Measurements from ENCODE around the gene RTKN.
"Not testable (repeated sequence)": the region's sequence is repeated elsewhere in the genome, so short reads cannot be mapped to it uniquely, and the experiment has no call there.

The RTKN gene, protein sequence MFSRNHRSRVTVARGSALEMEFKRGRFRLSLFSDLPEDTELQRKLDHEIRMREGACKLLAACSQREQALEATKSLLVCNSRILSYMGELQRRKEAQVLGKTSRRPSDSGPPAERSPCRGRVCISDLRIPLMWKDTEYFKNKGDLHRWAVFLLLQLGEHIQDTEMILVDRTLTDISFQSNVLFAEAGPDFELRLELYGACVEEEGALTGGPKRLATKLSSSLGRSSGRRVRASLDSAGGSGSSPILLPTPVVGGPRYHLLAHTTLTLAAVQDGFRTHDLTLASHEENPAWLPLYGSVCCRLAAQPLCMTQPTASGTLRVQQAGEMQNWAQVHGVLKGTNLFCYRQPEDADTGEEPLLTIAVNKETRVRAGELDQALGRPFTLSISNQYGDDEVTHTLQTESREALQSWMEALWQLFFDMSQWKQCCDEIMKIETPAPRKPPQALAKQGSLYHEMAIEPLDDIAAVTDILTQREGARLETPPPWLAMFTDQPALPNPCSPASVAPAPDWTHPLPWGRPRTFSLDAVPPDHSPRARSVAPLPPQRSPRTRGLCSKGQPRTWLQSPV

DNA sequence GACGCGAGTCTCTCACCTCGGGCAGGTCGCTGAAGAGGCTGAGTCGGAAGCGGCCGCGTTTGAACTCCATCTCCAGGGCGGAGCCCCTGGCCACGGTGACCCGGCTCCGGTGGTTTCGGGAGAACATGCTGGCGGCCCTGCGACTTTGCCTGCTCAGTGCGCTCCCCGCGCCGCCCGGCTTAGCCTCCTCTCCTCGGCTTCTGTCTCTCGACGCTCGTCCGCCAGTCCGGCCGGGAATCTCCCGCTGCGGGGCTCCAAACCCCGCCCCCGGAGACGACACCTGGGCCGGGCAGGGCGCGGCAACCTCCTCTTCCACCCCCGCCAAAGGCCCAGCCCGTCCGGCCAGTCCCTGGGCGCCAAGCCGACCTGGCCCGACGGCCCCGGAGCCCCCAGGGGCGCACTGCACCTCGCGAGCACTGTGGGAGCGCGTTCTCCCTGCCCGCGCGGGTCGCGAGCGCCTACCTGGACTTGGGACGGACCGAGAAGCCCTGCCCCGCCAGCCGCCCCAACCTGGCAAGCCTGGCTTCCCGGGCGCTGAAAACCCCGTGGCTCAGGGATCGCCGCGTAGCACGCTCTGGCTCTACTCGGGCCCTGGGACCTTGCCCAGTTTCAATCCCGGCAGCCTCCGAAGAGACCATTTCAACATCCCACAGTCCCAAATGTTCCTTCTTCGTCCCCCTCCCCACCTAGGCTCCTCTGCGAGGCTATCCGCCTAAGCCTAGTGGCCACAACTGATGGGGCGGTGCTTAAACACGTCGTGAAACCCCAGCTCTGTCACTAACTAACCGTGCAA is at the start of gene RTKN:
RTKN (minus strand) TSS at position 248 of the 793 bp plus-strand sequence; CDS start at position 127, 121 bp downstream.
- Histone ChIP-seq H3K9ac (ENCODE audit: low read depth, low read length) (peak within 1 kb of the TSS; percentile 73), H3K4me1 (ENCODE audit: insufficient read depth, low read length) (peaks cover 39% of the 10 kb centered on the region), H3K36me3 (ENCODE audit: insufficient read depth, low read length) (no peaks in the 10 kb centered on the region), H3K9me3 (ENCODE audit: control insufficient read depth, insufficient read depth, low read length) (no peaks in the 10 kb centered on the region)

DNA sequence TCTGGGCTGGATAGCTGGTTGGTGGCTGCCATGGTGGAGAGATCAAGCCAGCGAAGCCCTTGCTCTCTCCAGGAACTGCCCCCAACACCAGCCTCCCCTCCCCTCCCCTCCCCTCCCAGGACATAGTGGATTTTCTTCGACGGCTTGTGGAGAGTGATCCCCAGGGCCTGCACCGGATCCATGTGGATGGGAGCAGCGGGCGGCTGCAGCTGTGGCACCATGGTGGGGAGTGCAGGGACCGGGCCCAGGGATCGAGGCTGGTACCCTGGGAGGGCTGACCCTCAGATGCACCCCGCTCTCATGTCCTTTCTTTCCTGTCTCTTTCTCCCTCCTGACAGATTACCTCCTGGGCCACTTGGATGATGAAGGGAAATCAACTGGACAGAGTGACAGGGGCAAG is 48.2 kb upstream of the RTKN start:
- H3K9me3 ChIP-seq (ENCODE audit: control insufficient read depth, insufficient read depth, low read length): no peaks in the 10 kb centered on the region
- H3K9ac ChIP-seq (ENCODE audit: low read depth, low read length): no peak overlapping the region
- H3K36me3 ChIP-seq (ENCODE audit: insufficient read depth, low read length): 0 out of 2 replicates have a peak, but pooled peaks cover 9% of the 10 kb centered on the region
- no peaks in the 10 kb centered on the region for H3K4me1 ChIP-seq (ENCODE audit: insufficient read depth, low read length)

DNA sequence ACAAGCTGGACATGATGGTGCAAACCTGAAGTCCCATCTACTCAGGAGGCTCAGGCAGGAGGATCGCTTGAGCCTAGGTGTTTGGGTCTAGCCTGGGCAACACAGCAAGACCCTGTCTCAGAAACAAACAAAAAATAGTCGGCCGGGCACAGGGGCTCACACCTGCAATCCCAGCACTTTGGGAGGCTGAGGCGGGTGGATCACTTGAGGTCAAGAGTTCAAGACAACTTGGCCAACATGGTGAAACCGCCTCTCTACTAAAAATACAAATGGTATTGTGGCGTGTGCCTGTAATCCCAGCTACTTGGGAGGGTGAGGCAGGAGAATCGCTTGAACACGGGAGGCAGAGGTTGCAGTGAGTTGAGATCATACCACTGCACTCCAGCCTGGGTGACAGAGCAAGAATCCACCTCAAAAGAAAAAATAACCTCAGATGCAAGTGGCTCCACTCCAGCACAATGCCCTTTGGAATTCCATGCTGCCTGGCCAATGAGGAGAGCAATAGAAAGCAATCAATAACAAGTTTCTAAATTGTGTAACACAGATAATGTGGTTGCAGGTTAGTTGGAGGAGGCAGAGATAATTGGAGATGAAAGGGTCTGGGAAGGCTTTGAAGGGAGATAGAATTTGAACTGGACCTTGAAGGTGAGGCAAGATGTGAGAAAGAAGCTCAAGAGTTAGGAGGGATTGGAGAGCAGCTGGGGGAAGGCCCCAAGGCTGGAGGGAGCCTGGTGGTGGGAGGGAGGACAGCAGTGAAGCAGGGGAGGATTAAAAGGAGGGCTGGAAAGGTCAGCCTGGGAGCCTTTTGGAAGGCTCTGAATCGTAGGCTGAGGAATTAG is 47.1 kb upstream of the RTKN start:
- Histone ChIP-seq H3K9ac (ENCODE audit: low read depth, low read length) (no peak overlapping the region), H3K9me3 (ENCODE audit: control insufficient read depth, insufficient read depth, low read length) (no peaks in the 10 kb centered on the region), H3K4me1 (ENCODE audit: insufficient read depth, low read length) (no peaks in the 10 kb centered on the region), H3K36me3 (ENCODE audit: insufficient read depth, low read length) (0 out of 2 replicates have a peak, but pooled peaks cover 9% of the 10 kb centered on the region)

DNA sequence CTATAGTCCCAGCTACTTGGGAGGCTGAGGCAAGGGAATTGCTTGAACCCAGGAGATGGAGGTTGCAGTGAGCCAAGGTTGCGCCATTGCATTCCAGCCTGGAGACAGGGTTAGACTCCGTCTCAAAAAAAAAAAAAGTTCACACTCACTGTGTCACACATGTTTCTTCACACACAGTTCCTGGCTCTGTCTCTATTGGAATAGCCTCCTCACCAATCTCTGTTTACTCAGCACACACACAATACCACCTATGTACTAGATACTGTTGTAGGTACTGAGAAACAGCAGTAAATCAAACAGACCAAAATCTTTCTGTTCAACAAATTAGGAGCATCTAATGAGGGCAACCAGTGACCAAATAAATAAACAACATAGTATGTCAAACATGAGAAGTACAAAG is 44.4 kb upstream of the RTKN start:
- H3K4me1 ChIP-seq (ENCODE audit: insufficient read depth, low read length): no peaks in the 10 kb centered on the region

DNA sequence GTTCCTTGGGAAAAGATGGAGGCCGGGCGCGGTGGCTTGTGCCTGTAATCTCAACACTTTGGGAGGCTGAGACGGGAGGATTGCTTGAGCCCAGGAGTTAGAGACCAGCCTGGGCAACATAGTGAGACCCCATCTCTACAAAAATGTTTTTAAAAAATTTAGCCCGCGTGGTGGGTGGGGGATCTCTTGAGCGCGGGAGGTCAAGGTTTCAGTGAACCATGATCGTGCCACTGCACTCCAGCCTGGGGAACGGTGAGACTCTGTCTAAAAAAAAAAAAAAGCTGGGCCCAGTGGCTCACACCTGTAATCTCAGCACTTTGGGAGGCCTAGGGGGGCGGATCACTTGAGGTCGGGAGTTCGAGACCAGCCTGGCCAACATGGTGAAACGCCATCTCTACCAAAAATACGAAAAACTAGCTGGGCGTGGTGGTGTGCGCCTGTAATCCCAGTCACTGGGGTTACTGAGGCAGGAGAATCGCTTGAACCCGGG is 42.0 kb upstream of the RTKN start:
- not testable (repeated sequence) for H3K36me3 ChIP-seq (ENCODE audit: insufficient read depth, low read length); H3K4me1 ChIP-seq (ENCODE audit: insufficient read depth, low read length); H3K9me3 ChIP-seq (ENCODE audit: control insufficient read depth, insufficient read depth, low read length)
- peak overlapping the region; percentile 99; the same call in 1 of the 2 replicates for H3K9ac ChIP-seq (ENCODE audit: low read depth, low read length)

More for the DNA sequence above, 44.4 kb upstream of the RTKN start:
- no peak overlapping the region for H3K9ac ChIP-seq (ENCODE audit: low read depth, low read length)
- no peaks in the 10 kb centered on the region for H3K9me3 ChIP-seq (ENCODE audit: control insufficient read depth, insufficient read depth, low read length)
- no peaks in the 10 kb centered on the region for H3K36me3 ChIP-seq (ENCODE audit: insufficient read depth, low read length)

DNA sequence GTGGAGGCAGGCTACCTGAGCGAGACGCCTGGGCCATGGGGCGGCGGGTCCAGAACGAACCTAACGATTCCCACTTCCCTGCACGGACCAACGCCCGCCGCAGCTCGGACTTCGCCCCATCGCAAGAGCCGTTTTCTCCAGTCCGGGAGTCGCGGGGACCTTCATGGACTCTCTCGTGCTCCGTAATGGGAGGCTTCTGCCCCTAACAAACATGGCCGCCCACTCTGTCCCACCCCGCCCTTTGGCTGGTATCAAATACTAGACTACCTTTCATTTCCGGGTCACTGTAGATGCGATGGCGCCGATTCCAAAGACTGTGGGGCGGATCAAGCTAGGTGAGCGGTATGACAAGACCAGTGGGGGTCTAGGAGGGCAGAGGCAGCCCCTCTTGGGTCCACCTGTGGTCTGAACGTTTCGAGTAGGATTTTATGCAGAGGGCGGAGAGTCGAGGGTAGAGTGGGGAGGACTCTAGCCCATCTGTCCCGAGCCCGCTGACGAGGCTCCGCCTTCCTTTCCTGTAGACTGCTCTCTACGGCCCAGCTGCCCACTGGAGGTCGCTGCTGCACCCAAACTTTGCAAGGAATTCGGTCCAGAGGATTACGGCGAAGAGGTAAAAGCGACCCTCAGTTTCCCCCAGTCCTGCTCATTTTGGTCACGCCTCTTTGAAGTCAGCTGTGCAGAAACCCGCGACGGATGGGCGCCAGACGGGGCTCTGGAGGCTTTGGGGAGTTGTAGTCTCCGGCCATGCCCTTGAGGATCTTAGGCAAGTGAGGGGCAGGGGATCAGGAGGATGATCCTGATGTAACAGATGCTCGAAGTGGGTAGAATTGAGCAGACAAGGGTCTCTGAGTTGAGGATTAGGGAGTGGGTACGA is 41.3 kb upstream of the RTKN start, which contains the start of the genes CCDC142 and TTC31:
CCDC142 (minus strand) TSS at position 198 of the 874 bp plus-strand sequence; CDS start at position 37, 161 bp downstream.
TTC31 (plus strand) TSS at position 281 of the 874 bp plus-strand sequence; CDS start at position 296, 15 bp downstream.
- Histone ChIP-seq H3K36me3 (ENCODE audit: insufficient read depth, low read length) (no peaks in the 10 kb centered on the region; the same call in 1 of the 2 replicates), H3K9me3 (ENCODE audit: control insufficient read depth, insufficient read depth, low read length) (no peaks in the 10 kb centered on the region), H3K9ac (ENCODE audit: low read depth, low read length) (peak within 1 kb of the TSS; percentile 99), H3K4me1 (ENCODE audit: insufficient read depth, low read length) (no peaks in the 10 kb centered on the region)

DNA sequence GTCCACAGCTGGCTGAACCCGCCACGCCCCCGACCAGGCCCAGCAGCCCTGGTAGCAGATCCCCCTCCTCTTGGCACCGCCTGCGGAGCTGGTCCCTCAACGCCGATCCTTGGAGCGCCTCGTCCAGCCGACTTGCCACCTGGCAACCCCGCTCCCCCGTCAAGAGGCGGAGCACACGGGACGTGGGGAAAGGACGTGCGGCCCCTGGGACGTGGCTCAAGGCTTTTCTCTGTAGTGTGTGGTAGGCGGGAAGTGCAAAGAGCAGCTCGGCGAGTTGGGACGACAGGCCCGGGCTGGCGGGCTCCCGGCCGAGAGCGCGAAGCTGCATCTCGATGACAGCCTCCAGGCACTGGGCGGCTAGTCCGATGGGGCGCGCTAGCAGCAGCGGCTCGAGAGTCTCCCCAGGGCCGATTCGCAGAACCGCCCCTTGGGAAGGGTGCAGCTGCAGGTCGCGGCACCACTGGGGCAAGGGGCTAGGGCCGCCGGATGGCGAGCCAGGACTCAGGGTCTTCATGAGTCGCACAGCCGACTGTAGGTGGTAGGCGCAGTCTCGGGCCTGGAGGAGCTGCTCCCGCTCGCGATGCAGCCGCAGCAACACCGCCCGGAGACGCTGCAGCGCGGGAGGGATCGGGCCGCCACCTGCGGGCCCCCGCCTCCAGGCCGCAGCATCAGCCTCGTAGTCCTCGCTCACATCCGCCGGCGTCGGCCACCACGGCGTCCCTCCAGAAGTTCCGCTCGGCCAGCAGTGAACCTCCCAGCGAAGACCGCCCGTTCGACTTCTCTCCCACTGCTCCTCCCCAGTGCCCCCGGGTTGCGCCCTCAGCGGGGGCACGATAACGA is 40.4 kb upstream of the RTKN start:
- Histone ChIP-seq H3K36me3 (ENCODE audit: insufficient read depth, low read length) (no peaks in the 10 kb centered on the region; the same call in 1 of the 2 replicates), H3K4me1 (ENCODE audit: insufficient read depth, low read length) (no peaks in the 10 kb centered on the region), H3K9me3 (ENCODE audit: control insufficient read depth, insufficient read depth, low read length) (no peaks in the 10 kb centered on the region), H3K9ac (ENCODE audit: low read depth, low read length) (peak overlapping the region; percentile 99)

DNA sequence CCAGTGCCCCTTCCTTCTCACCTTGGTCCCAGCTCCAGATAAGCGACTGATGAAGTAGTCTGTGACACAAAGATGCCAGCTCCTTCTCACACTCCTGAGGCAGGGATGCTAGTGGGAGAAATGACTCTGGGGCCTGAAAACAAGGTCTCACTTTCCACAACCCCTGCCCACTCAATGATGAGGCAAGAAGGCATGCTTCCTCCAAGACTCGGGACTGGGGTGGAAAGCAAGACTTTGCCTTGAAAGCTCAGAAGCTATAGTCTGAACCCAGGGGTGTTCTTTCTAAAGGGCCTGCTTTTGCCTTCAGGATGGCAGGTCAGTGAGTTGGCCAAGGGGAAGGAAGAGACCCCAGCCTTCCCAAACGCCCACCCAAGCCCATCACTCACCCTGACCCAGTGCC is 39.7 kb upstream of the RTKN start:
- H3K9ac ChIP-seq (ENCODE audit: low read depth, low read length): peak overlapping the region; percentile 99
- no peaks in the 10 kb centered on the region for H3K9me3 ChIP-seq (ENCODE audit: control insufficient read depth, insufficient read depth, low read length)
- H3K4me1 ChIP-seq (ENCODE audit: insufficient read depth, low read length): no peaks in the 10 kb centered on the region
- no peaks in the 10 kb centered on the region; the same call in 1 of the 2 replicates for H3K36me3 ChIP-seq (ENCODE audit: insufficient read depth, low read length)

DNA sequence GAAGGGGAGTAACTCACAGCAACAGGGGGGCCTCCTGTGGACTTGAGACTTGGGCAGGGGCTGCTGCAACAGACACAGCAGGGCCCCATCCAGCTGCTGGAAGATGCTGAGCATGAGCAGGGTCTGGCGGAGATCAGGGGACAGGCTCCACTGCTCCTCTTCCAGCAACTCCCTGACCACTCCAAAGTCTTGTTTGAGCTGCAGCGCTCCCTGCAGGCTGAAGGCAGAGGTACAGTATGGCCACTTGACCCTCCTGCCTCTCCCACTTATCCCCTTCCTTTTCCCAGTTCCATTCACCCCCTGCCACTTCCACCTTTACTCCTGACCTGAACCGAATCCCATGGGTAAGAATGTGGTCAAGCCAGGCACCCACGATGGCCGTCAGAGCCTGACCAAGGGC is 33.2 kb upstream of the RTKN start:
- H3K36me3 ChIP-seq (ENCODE audit: insufficient read depth, low read length): no peaks in the 10 kb centered on the region; the same call in none of the 2 replicates
- H3K4me1 ChIP-seq (ENCODE audit: insufficient read depth, low read length): no peaks in the 10 kb centered on the region
- H3K9ac ChIP-seq (ENCODE audit: low read depth, low read length): no peak overlapping the region
- H3K9me3 ChIP-seq (ENCODE audit: control insufficient read depth, insufficient read depth, low read length): no peaks in the 10 kb centered on the region

DNA sequence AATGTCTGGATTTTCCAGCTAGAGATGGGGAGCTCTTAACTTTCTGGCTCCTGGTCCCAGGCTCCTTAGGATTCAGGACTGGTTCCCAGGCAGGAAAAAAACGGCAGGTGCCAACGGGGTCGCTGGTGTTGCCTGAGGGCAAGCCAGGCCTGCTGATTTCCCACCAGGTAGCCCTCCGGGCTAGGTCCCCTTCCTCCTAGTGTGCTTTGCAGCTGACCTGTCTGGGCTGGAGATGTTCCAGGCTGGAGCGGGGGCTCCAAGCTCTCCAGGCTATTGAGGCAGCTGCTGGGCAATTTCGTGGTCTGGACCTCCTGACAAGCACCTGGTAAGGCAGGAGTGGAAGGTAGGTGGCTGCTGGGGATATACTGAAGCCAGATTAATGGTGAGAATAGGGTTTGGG is 32.7 kb upstream of the RTKN start:
- Histone ChIP-seq H3K9me3 (ENCODE audit: control insufficient read depth, insufficient read depth, low read length) (no peaks in the 10 kb centered on the region), H3K36me3 (ENCODE audit: insufficient read depth, low read length) (no peaks in the 10 kb centered on the region; the same call in none of the 2 replicates), H3K4me1 (ENCODE audit: insufficient read depth, low read length) (no peaks in the 10 kb centered on the region), H3K9ac (ENCODE audit: low read depth, low read length) (no peak overlapping the region)

DNA sequence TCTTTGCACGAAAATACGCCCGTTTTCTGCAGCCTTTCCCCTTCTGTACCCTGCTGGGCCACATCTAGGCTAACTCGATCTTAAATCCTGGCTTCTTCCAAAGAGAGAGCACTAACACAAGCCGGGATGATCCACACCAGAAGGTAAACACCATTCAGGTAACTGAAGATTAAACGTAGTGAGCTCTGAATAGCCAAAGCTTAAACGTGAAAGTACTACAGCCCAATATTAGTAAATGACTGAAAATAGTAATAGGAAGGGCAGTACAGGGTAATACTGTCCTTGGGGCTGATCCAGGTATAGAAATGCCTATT is 31.2 kb upstream of the RTKN start:
- Histone ChIP-seq H3K9me3 (ENCODE audit: control insufficient read depth, insufficient read depth, low read length) (no peaks in the 10 kb centered on the region), H3K9ac (ENCODE audit: low read depth, low read length) (peak overlapping the region; percentile 78), H3K4me1 (ENCODE audit: insufficient read depth, low read length) (no peaks in the 10 kb centered on the region), H3K36me3 (ENCODE audit: insufficient read depth, low read length) (no peaks in the 10 kb centered on the region; the same call in 1 of the 2 replicates)
